PC-9 (cell line): Measurements from ENCODE around the gene ARPP21. TPM values are rescaled to one million over a fixed set of nuclear protein-coding genes. Genes with fewer than 3 reads are reported as not detected.

Source experiments
- BruUV-seq: library from RNA; stranded (reverse); fragments of 400-500 nt; replicated peaks from 2 replicates; lab custom pipeline; 2021; lab: Mats Ljungman, UMichigan
- CTCF ChIA-PET: fragments of 300-600 bp; sonication (Branson Sonifier 250); formaldehyde crosslinking; loops from one replicate; lab custom pipeline; 2022; ENCODE audit warnings: antibody characterized with exemption; lab: Charles Lee
- POLR2A ChIA-PET: fragments of 300-600 bp; sonication (Branson Sonifier 250); formaldehyde crosslinking; loops from one replicate; lab custom pipeline; 2022; ENCODE audit warnings: antibody characterized with exemption; ENCODE audit not compliant: unreplicated experiment; lab: Charles Lee
- DNase-seq, 2 experiments: peaks; one replicate each; pipeline versions ENCODE4 v3.0.0 to v3.0.0-alpha.2; 2015 to 2022; ENCODE audit warnings: mixed read lengths in 1 of 2
- H2AFZ ChIP-seq: fragments of 200-600 bp; sonication (generic); 2 replicates; pipeline ENCODE4 v1.8.1; 2017; ENCODE audit warnings: antibody characterized with exemption
- H3F3A ChIP-seq: fragments of 200-600 bp; sonication (generic); 2 replicates; pipeline ENCODE4 v1.8.1; 2017; ENCODE audit warnings: antibody characterized with exemption, mild to moderate bottlenecking, low read depth; ENCODE audit not compliant: insufficient read depth
- H3K27ac ChIP-seq: fragments of 200-600 bp; sonication (generic); 2 replicates; pipeline ENCODE4 v1.6.1; 2016; ENCODE audit warnings: mixed run types
- H3K27me3 ChIP-seq: fragments of 200-600 bp; sonication (generic); 2 replicates; pipeline ENCODE4 v1.6.1; 2016; ENCODE audit warnings: low read depth, mixed run types; ENCODE audit not compliant: insufficient read depth
- H3K36me3 ChIP-seq: fragments of 200-600 bp; sonication (generic); 2 replicates; pipeline ENCODE4 v1.6.1; 2016; ENCODE audit warnings: low read depth, mixed run types
- H3K4me1 ChIP-seq: fragments of 200-600 bp; sonication (generic); replicated peaks from 2 replicates; pipeline ENCODE4 v1.6.1; 2016; ENCODE audit warnings: mixed run types; ENCODE audit not compliant: insufficient read depth
- H3K4me2 ChIP-seq: fragments of 200-600 bp; sonication (generic); 2 replicates; pipeline ENCODE4 v1.6.1; 2017; ENCODE audit warnings: mixed run types
- H3K4me3 ChIP-seq: fragments of 200-600 bp; sonication (generic); 2 replicates; pipeline ENCODE4 v1.6.1; 2016; ENCODE audit warnings: mixed run types
- H3K79me2 ChIP-seq: fragments of 200-600 bp; sonication (generic); 2 replicates; pipeline ENCODE4 v1.6.1; 2017; ENCODE audit warnings: low read depth, mixed run types
- H3K9me2 ChIP-seq: fragments of 200-600 bp; sonication (generic); 2 replicates; pipeline ENCODE4 v1.8.1; 2017; ENCODE audit warnings: mild to moderate bottlenecking; ENCODE audit not compliant: insufficient read depth
- H3K9me3 ChIP-seq: fragments of 200-600 bp; sonication (generic); 2 replicates; pipeline ENCODE4 v1.8.1; 2016; ENCODE audit warnings: low read depth; ENCODE audit not compliant: insufficient read depth
- H4K20me1 ChIP-seq: fragments of 200-600 bp; sonication (generic); 2 replicates; pipeline ENCODE4 v1.8.1; 2017; ENCODE audit not compliant: insufficient read depth
- EZH2 ChIP-seq: fragments of 200-600 bp; sonication (generic); IDR thresholded peaks from 2 replicates; pipeline ENCODE4 v1.8.0; 2017; ENCODE audit warnings: antibody characterized with exemption, low read depth
- intact Hi-C: fragments of 100-400 bp; cut with micrococcal nuclease; formaldehyde crosslinking; loops from one replicate; pipeline ENCODE4 v1.10.0; 2022; ENCODE audit not compliant: unreplicated experiment
- total RNA-seq: library from RNA; stranded (reverse); gene quantifications from 2 replicates; pipeline ENCODE4 v1.2.3, GENCODE V29; 2021
- TF ChIP-seq, protein P1 (sequence below): fragments of 200-600 bp; sonication (generic); conservative IDR thresholded peaks from 2 replicates; pipeline ENCODE4 v1.6.1; 2017; ENCODE audit warnings: mixed run types, antibody characterized with exemption, mild to moderate bottlenecking, moderate library complexity

Gene ARPP21
- total RNA-seq, 1 experiment from 2014 or later, result not detected

- no TSS peak for BruUV-seq
- ChIA-PET CTCF (no interaction called here), POLR2A (no interaction called here)
- peaks cover 24% of the 10 kb centered on the region for H3K27me3 ChIP-seq
- H3K4me3 ChIP-seq, result no peak overlapping the region
- no peaks in the 10 kb centered on the region for H3K9me2 ChIP-seq
- DNase-seq, result no peak
- no peaks in the 10 kb centered on the region for H3F3A ChIP-seq
- H3K9me3 ChIP-seq, result no peaks in the 10 kb centered on the region
- H2AFZ ChIP-seq, result no peak overlapping the region
- no peak overlapping the region for H3K4me2 ChIP-seq
- H3K36me3 ChIP-seq, result no peaks in the 10 kb centered on the region
- H4K20me1 ChIP-seq, result no peaks in the 10 kb centered on the region
- intact Hi-C loops, result no loop called here
- no peaks in the 10 kb centered on the region for H3K4me1 ChIP-seq
- TF ChIP-seq, protein P1, sequence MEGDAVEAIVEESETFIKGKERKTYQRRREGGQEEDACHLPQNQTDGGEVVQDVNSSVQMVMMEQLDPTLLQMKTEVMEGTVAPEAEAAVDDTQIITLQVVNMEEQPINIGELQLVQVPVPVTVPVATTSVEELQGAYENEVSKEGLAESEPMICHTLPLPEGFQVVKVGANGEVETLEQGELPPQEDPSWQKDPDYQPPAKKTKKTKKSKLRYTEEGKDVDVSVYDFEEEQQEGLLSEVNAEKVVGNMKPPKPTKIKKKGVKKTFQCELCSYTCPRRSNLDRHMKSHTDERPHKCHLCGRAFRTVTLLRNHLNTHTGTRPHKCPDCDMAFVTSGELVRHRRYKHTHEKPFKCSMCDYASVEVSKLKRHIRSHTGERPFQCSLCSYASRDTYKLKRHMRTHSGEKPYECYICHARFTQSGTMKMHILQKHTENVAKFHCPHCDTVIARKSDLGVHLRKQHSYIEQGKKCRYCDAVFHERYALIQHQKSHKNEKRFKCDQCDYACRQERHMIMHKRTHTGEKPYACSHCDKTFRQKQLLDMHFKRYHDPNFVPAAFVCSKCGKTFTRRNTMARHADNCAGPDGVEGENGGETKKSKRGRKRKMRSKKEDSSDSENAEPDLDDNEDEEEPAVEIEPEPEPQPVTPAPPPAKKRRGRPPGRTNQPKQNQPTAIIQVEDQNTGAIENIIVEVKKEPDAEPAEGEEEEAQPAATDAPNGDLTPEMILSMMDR, result no peak
- no peak for TF ChIP-seq EZH2
- no peaks in the 10 kb centered on the region for H3K79me2 ChIP-seq
- no peak overlapping the region for H3K27ac ChIP-seq
Measured at GRCh38 chr3:35745802-35746484, 106.6 kb downstream of the ARPP21 start.

GRCh38 chr3:35746492-35746891 lies 107.2 kb downstream of the ARPP21 start:
- Histone ChIP-seq H3F3A (no peaks in the 10 kb centered on the region), H3K4me1 (no peaks in the 10 kb centered on the region), H3K9me3 (no peaks in the 10 kb centered on the region), H3K27ac (no peak overlapping the region), H3K4me3 (no peak overlapping the region), H3K36me3 (no peaks in the 10 kb centered on the region), H4K20me1 (no peaks in the 10 kb centered on the region), H2AFZ (no peak overlapping the region), H3K27me3 (peaks cover 24% of the 10 kb centered on the region), H3K4me2 (no peak overlapping the region), H3K9me2 (no peaks in the 10 kb centered on the region), H3K79me2 (no peaks in the 10 kb centered on the region)
- ChIA-PET POLR2A (no interaction called here), CTCF (no interaction called here)
- no TSS peak for BruUV-seq
- no peak for DNase-seq
- intact Hi-C loops, result no loop called here
- no peak for TF ChIP-seq EZH2
- TF ChIP-seq, protein P1, result no peak

DNA sequence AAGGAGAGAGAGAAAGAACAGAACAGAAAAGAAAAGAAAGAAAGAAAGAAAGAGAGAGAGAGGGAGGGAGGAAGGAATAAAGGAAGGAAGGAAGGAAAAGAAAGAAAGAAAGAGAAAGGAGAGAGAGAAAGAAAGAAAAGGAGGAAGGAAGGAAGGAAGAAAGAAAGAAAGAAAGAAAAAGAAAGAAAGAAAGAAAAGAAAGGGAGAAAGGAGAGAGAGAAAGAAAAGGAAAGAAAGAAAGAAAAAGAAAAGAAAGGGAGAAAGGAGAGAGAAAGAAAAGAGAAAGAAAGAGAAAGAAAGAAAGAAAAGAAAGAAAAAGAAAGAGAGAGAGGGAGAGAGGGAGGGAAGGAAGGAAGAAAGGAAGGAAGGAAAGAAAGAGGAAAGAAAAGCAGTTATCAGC lies 108.8 kb downstream of the ARPP21 start:
- H3K9me3 ChIP-seq, result no peaks in the 10 kb centered on the region
- no peak overlapping the region for H3K4me2 ChIP-seq
- peaks cover 23% of the 10 kb centered on the region for H3K27me3 ChIP-seq
- no peaks in the 10 kb centered on the region for H4K20me1 ChIP-seq
- H3F3A ChIP-seq, result no peaks in the 10 kb centered on the region
- no peaks in the 10 kb centered on the region for H3K36me3 ChIP-seq
- POLR2A ChIA-PET, result no interaction called here
- no peak overlapping the region for H3K4me3 ChIP-seq
- H3K9me2 ChIP-seq, result no peaks in the 10 kb centered on the region
- no peaks in the 10 kb centered on the region for H3K4me1 ChIP-seq
- H3K27ac ChIP-seq, result no peak overlapping the region
- no TSS peak for BruUV-seq
- TF ChIP-seq, protein P1, result no peak
- TF ChIP-seq EZH2, result no peak
- H2AFZ ChIP-seq, result no peak overlapping the region
- no peaks in the 10 kb centered on the region for H3K79me2 ChIP-seq
- no peak for DNase-seq
- CTCF ChIA-PET, result no interaction called here
- intact Hi-C loops, result no loop called here
